Hepatocyte (in vitro differentiated cells): ENCODE results near the gene ICA1.

Experiments
- EZH2 ChIP-seq: fragments of 200-600 bp; sonication (generic); IDR thresholded peaks from 2 replicates; pipeline ENCODE4 v1.6.1; 2016; ENCODE audit warnings: antibody characterized with exemption, mild to moderate bottlenecking, borderline replicate concordance
- TF ChIP-seq, protein P1 (sequence below): fragments of 200-600 bp; sonication (generic); IDR thresholded peaks from 2 replicates; pipeline ENCODE4 v1.5.1; 2016; ENCODE audit warnings: antibody characterized with exemption, mild to moderate bottlenecking; ENCODE audit not compliant: poor library complexity

DNA sequence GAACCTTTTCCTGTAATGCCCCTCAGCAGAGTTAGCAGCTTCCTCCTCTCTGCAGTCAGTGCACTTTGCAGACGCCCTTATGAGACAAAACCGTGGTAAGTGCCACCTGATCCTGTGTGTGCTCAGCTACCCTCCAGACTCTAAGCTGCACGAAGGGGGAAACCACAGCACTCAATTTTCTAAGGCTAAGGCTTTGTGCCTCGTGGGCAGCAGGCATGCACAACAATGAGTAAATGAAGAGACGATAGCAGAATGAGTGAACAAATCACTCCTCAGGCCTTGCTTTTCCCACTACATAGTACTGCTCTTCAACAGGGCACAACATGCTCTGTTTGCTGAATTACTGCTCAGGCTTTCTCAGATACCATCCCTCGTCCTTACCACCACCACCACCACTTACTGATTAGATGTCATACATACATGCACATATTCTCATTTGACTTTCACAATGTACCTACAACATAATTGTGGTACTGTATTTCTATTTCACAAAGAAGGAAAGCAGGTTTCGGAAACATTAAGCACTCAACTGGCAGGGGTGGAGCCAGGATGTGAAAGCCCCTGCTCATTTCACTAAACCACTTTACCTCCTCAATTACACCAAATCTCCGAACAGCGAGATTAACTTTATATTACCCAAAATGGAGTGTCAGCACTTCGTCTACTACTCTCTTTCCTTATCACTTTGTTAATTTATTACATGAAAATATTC is 85.4 kb downstream of the ICA1 start:
- TF ChIP-seq, protein P1, sequence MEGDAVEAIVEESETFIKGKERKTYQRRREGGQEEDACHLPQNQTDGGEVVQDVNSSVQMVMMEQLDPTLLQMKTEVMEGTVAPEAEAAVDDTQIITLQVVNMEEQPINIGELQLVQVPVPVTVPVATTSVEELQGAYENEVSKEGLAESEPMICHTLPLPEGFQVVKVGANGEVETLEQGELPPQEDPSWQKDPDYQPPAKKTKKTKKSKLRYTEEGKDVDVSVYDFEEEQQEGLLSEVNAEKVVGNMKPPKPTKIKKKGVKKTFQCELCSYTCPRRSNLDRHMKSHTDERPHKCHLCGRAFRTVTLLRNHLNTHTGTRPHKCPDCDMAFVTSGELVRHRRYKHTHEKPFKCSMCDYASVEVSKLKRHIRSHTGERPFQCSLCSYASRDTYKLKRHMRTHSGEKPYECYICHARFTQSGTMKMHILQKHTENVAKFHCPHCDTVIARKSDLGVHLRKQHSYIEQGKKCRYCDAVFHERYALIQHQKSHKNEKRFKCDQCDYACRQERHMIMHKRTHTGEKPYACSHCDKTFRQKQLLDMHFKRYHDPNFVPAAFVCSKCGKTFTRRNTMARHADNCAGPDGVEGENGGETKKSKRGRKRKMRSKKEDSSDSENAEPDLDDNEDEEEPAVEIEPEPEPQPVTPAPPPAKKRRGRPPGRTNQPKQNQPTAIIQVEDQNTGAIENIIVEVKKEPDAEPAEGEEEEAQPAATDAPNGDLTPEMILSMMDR: no peak
- TF ChIP-seq EZH2: no peak
